22Rv1 (cell line): ENCODE results near the gene H3-3A.
A peak's percentile ranks its signal among the peaks of the same experiment; 100 is the strongest.

Experiments used
- H3K27ac ChIP-seq: fragments of 450-650 bp; 2 replicates; pipeline ENCODE4 v1.5.1; 2017
- CTCF ChIP-seq: fragments of 450-650 bp; IDR thresholded peaks from 2 replicates; pipeline ENCODE4 v1.5.1; 2017; ENCODE audit warnings: mild to moderate bottlenecking
- ZFX ChIP-seq: fragments of 450-650 bp; IDR thresholded peaks from 2 replicates; pipeline ENCODE4 v1.6.1; 2017; ENCODE audit warnings: antibody characterized with exemption, borderline replicate concordance

H3-3A gene

GRCh38 chr1:226095286-226095685 lies 32.8 kb downstream of the H3-3A start:
- no peak overlapping the region for H3K27ac ChIP-seq
- TF ChIP-seq ZFX (no peak), CTCF (no peak)

- no peak overlapping the region for H3K27ac ChIP-seq
- TF ChIP-seq CTCF (no peak), ZFX (no peak)
Observed at GRCh38 chr1:226097866-226098625, 35.5 kb downstream of the H3-3A start.

- no peak overlapping the region for H3K27ac ChIP-seq
- TF ChIP-seq CTCF: no peak
- TF ChIP-seq ZFX: no peak
Observed at GRCh38 chr1:226098870-226099835, 36.6 kb downstream of the H3-3A start.

GRCh38 chr1:226100436-226101391 lies 38.2 kb downstream of the H3-3A start:
- TF ChIP-seq ZFX (no peak), CTCF (no peak)
- H3K27ac ChIP-seq: no peak overlapping the region

GRCh38 chr1:226104671-226105121 lies 42.2 kb downstream of the H3-3A start:
- no peak overlapping the region for H3K27ac ChIP-seq
- TF ChIP-seq ZFX (no peak), CTCF (no peak)

GRCh38 chr1:226107471-226108460 lies 45.2 kb downstream of the H3-3A start:
- H3K27ac ChIP-seq: peak overlapping the region; percentile 46

More at GRCh38 chr1:226107471-226108460, 45.2 kb downstream of the H3-3A start:
- TF ChIP-seq CTCF (no peak), ZFX (no peak)
